Measurements from ENCODE around the gene PLD5.

- TF ChIP-seq EP300 (IDR thresholded peaks at IDR 0.05; ENCODE audit: borderline replicate concordance) (no peak), TAF1 (IDR thresholded peaks at IDR 0.05; ENCODE audit: low read depth) (no peak), MAX (IDR thresholded peaks at IDR 0.05) (no peak), REST (IDR thresholded peaks at IDR 0.05; ENCODE audit: low read depth) (no peak), YY1 (IDR thresholded peaks at IDR 0.05; ENCODE audit: low read depth) (no peak), FOXM1 (IDR thresholded peaks at IDR 0.05; ENCODE audit: borderline replicate concordance, low read depth) (no peak), NFIC (IDR thresholded peaks at IDR 0.05) (no peak), CEBPB (IDR thresholded peaks at IDR 0.05) (no peak), TCF12 (IDR thresholded peaks at IDR 0.05; ENCODE audit: low read depth) (no peak), CREB1 (IDR thresholded peaks at IDR 0.05; ENCODE audit: low read depth) (no peak), TEAD4 (IDR thresholded peaks at IDR 0.05) (no peak), RAD21 (IDR thresholded peaks at IDR 0.05; ENCODE audit: low read depth) (no peak)
Observed at GRCh38 chr1:242065813-242066212, 458.7 kb downstream of the PLD5 start.
